Gastroesophageal sphincter (tissue), 3 donors: ENCODE data around the gene CELA2A.

Experiments
- CTCF ChIP-seq, 4 experiments: fragments of 200-600 bp in 2 of 4; fragments of 450-650 bp in 2 of 4; sonication (generic) in 1 of 4; IDR thresholded peaks; one replicate each; pipeline ENCODE4 v1.5.1; 2017 to 2019; ENCODE audit warnings: antibody characterized with exemption in 4 of 4, mild to moderate bottlenecking in 2 of 4, moderate library complexity in 2 of 4
- POLR2A ChIP-seq, 2 donors: fragments of 450-650 bp; IDR thresholded peaks; one replicate each; pipeline ENCODE4 v1.6.1; 2017; ENCODE audit warnings: antibody characterized with exemption in 2 of 2, mild to moderate bottlenecking in 2 of 2, moderate library complexity in 1 of 2
- POLR2AphosphoS5 ChIP-seq: sonication (generic); formaldehyde crosslinking; IDR thresholded peaks from one replicate; pipeline ENCODE4 v1.6.1; 2017; ENCODE audit warnings: antibody characterized with exemption

GRCh38 chr1:15444468-15445389, 11.8 kb upstream of the CELA2A start:
- TF ChIP-seq CTCF (IDR thresholded peaks at IDR 0.05) (no peak), POLR2AphosphoS5 (no peak), POLR2A (IDR thresholded peaks at IDR 0.05) (no peak)
